Neural cell (in vitro differentiated cells): Measurements from ENCODE around the gene BCAT1. TPM values are rescaled to one million over a fixed set of nuclear protein-coding genes. Genes with fewer than 3 reads are reported as not detected.
A peak's percentile ranks its signal among the peaks of the same experiment; 100 is the strongest.

Experiments
- H2AFZ ChIP-seq: fragments of 200-600, 300-800 bp; sonication (generic), shearing (Covaris generic); 2 replicates; pipeline ENCODE4 v1.6.0; 2014; ENCODE audit warnings: low read depth, mild to moderate bottlenecking, antibody characterized with exemption, low read length, moderate library complexity
- H3F3A ChIP-seq: fragments of 200-600 bp; shearing (Covaris generic); 2 replicates; pipeline ENCODE4 v1.6.1; 2016; ENCODE audit warnings: mild to moderate bottlenecking, moderate library complexity, mixed read lengths, antibody characterized with exemption, low read length; ENCODE audit not compliant: insufficient read depth, poor library complexity, severe bottlenecking
- H3K27ac ChIP-seq: fragments of 200-600, 300-800 bp; sonication (generic), shearing (Covaris generic); 2 replicates; pipeline ENCODE4 v1.5.1; 2014; ENCODE audit warnings: mild to moderate bottlenecking, low read length, moderate library complexity
- H3K27me3 ChIP-seq: fragments of 300-800, 200-600 bp; sonication (generic), shearing (Covaris generic); 2 replicates; pipeline ENCODE4 v1.6.0; 2014; ENCODE audit warnings: mild to moderate bottlenecking, low read depth, low read length, moderate library complexity; ENCODE audit not compliant: insufficient read depth
- H3K36me3 ChIP-seq: fragments of 300-800, 200-600 bp; sonication (generic), shearing (Covaris generic); 2 replicates; pipeline ENCODE4 v1.5.1; 2014; ENCODE audit warnings: mild to moderate bottlenecking, antibody characterized with exemption, low read length, moderate library complexity; ENCODE audit not compliant: insufficient read depth
- H3K4me2 ChIP-seq: fragments of 300-800, 200-600 bp; sonication (generic), shearing (Covaris generic); 2 replicates; pipeline ENCODE4 v1.6.0; 2014; ENCODE audit warnings: mild to moderate bottlenecking, low read length
- H3K4me3 ChIP-seq: fragments of 300-800, 200-600 bp; sonication (generic), shearing (Covaris generic); 2 replicates; pipeline ENCODE4 v1.5.1; 2014; ENCODE audit warnings: mild to moderate bottlenecking, low read length, moderate library complexity
- H3K79me2 ChIP-seq: fragments of 200-600 bp; shearing (Covaris generic); replicated peaks from 2 replicates; pipeline ENCODE4 v1.6.0; 2014; ENCODE audit warnings: mild to moderate bottlenecking, low read length, moderate library complexity; ENCODE audit not compliant: insufficient read depth
- H3K9ac ChIP-seq: fragments of 300-800, 200-600 bp; sonication (generic), shearing (Covaris generic); 2 replicates; pipeline ENCODE4 v1.6.1; 2016; ENCODE audit warnings: mild to moderate bottlenecking, low read length, mixed read lengths
- H3K9me2 ChIP-seq: fragments of 200-600 bp; shearing (Covaris generic); 2 replicates; pipeline ENCODE4 v1.6.1; 2016; ENCODE audit warnings: mild to moderate bottlenecking, low read length, mixed read lengths; ENCODE audit not compliant: insufficient read depth
- H3K9me3 ChIP-seq: fragments of 200-600, 300-800 bp; sonication (generic), shearing (Covaris generic); 2 replicates; pipeline ENCODE4 v1.6.1; 2016; ENCODE audit warnings: mild to moderate bottlenecking, mixed run types, low read length, moderate library complexity, mixed read lengths
- H4K20me1 ChIP-seq: fragments of 200-600 bp; shearing (Covaris generic); 2 replicates; pipeline ENCODE4 v1.6.1; 2016; ENCODE audit warnings: mild to moderate bottlenecking, mixed run types; ENCODE audit not compliant: insufficient read depth
- CTCF ChIP-seq: fragments of 450-650 bp; IDR thresholded peaks from 2 replicates; pipeline ENCODE4 v1.5.1; 2014; ENCODE audit warnings: antibody characterized with exemption, mild to moderate bottlenecking, moderate library complexity; ENCODE audit not compliant: poor library complexity, severe bottlenecking
- EP300 ChIP-seq: fragments of 450-650 bp; conservative IDR thresholded peaks from 2 replicates; pipeline ENCODE4 v1.6.1; 2014; ENCODE audit warnings: antibody characterized with exemption, mild to moderate bottlenecking, moderate library complexity; ENCODE audit not compliant: poor library complexity, severe bottlenecking
- MXI1 ChIP-seq: fragments of 450-650 bp; conservative IDR thresholded peaks from 2 replicates; pipeline ENCODE4 v1.6.1; 2014; ENCODE audit warnings: antibody characterized with exemption, mild to moderate bottlenecking; ENCODE audit not compliant: poor library complexity, severe bottlenecking
- POLR2AphosphoS5 ChIP-seq: IDR thresholded peaks from 2 replicates; pipeline ENCODE4 v1.6.1; 2012
- RAD21 ChIP-seq: fragments of 450-650 bp; conservative IDR thresholded peaks from 2 replicates; pipeline ENCODE4 v1.6.1; 2014; ENCODE audit warnings: antibody characterized with exemption, mild to moderate bottlenecking, moderate library complexity
- SMC3 ChIP-seq: fragments of 450-650 bp; conservative IDR thresholded peaks from 2 replicates; pipeline ENCODE4 v1.6.1; 2014; ENCODE audit warnings: antibody characterized with exemption, mild to moderate bottlenecking, moderate library complexity; ENCODE audit not compliant: poor library complexity
- TAF1 ChIP-seq: IDR thresholded peaks from 2 replicates; pipeline ENCODE4 v1.6.1; 2012; ENCODE audit warnings: low read depth
- polyA plus RNA-seq: library from polyadenylated mRNA; depleted of rRNA; stranded (reverse); fragments of >200 nt; gene quantifications from 2 replicates; pipeline ENCODE4 v1.2.3, GENCODE V29; 2014

The BCAT1 gene
- polyA plus RNA-seq, 1 donor from 2014 or later = 31.3 TPM

DNA sequence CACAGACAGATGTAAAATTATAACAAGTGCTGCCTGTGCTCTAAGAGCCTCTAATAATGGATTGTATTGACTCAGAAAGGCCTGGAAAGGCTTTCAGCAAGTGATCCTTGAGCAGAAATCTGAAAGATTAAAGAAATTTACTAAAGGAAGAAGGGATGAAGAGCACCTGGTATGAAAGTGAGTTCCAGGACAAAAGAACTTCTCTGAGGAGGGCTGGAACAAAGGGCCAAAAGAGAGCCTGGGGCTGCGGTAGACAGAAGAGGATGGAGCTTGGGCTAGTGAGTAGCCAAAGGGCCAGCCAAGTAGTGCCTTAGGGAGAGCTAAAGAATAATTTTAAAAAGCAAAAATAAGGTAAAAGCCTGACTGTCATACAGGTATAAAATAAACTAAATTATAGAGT lies 44.0 kb downstream of the BCAT1 start:
- Histone ChIP-seq H2AFZ (no peak overlapping the region), H3K4me2 (no peak overlapping the region), H4K20me1 (no peaks in the 10 kb centered on the region), H3K27ac (no peak overlapping the region), H3K9ac (no peak overlapping the region), H3K27me3 (no peaks in the 10 kb centered on the region), H3K36me3 (no peaks in the 10 kb centered on the region), H3F3A (peaks cover 4% of the 10 kb centered on the region), H3K9me2 (no peaks in the 10 kb centered on the region), H3K9me3 (no peaks in the 10 kb centered on the region), H3K79me2 (no peaks in the 10 kb centered on the region), H3K4me3 (no peak overlapping the region)
- TF ChIP-seq CTCF (no peak), EP300 (no peak), POLR2AphosphoS5 (no peak), TAF1 (no peak), RAD21 (no peak), MXI1 (no peak)

GRCh38 chr12:24903329-24904088 lies 45.4 kb downstream of the BCAT1 start:
- Histone ChIP-seq H3F3A (peaks cover 4% of the 10 kb centered on the region), H3K36me3 (no peaks in the 10 kb centered on the region), H4K20me1 (no peaks in the 10 kb centered on the region), H3K9me3 (no peaks in the 10 kb centered on the region), H3K79me2 (no peaks in the 10 kb centered on the region), H3K27ac (peak overlapping the region; percentile 63), H3K4me2 (no peak overlapping the region), H3K4me3 (peak overlapping the region; percentile 68), H3K9me2 (no peaks in the 10 kb centered on the region), H3K9ac (peak overlapping the region; percentile 73), H2AFZ (peak overlapping the region; percentile 43), H3K27me3 (no peaks in the 10 kb centered on the region)
- TF ChIP-seq RAD21 (no peak), CTCF (no peak)

GRCh38 chr12:24902511-24903328 lies 46.2 kb downstream of the BCAT1 start:
- H3F3A ChIP-seq = peaks cover 4% of the 10 kb centered on the region
- peak overlapping the region; percentile 63 for H3K27ac ChIP-seq
- H2AFZ ChIP-seq = peak overlapping the region; percentile 43
- H3K4me3 ChIP-seq = peak overlapping the region; percentile 68
- H3K9me3 ChIP-seq = no peaks in the 10 kb centered on the region
- peak overlapping the region; percentile 73 for H3K9ac ChIP-seq
- no peaks in the 10 kb centered on the region for H3K79me2 ChIP-seq
- H4K20me1 ChIP-seq = no peaks in the 10 kb centered on the region
- TF ChIP-seq POLR2AphosphoS5 (peak; percentile 13), EP300 (no peak), SMC3 (no peak), MXI1 (no peak), TAF1 (peak; percentile 26)
- no peaks in the 10 kb centered on the region for H3K9me2 ChIP-seq
- H3K27me3 ChIP-seq = no peaks in the 10 kb centered on the region
- H3K4me2 ChIP-seq = peak overlapping the region; percentile 70
- no peaks in the 10 kb centered on the region for H3K36me3 ChIP-seq
